Testis (tissue), 2 donors: ENCODE measurements around the gene PPP1CB.
A peak's percentile ranks its signal among the peaks of the same experiment; 100 is the strongest.

Experiments used
- CTCF ChIP-seq, 3 experiments: fragments of 450-650 bp in 2 of 3; fragments of 200-600 bp in 1 of 3; sonication (generic) in 1 of 3; IDR thresholded peaks; one replicate each; pipeline ENCODE4 v1.5.1; 2016 to 2019; ENCODE audit warnings: antibody characterized with exemption in 3 of 3, mild to moderate bottlenecking in 2 of 3, moderate library complexity in 1 of 3
- POLR2A ChIP-seq: fragments of 450-650 bp; IDR thresholded peaks from one replicate; pipeline ENCODE4 v1.6.1; 2017; ENCODE audit warnings: antibody characterized with exemption, mild to moderate bottlenecking, moderate library complexity

- TF ChIP-seq CTCF (IDR thresholded peaks at IDR 0.05) (peak; percentile 58 to 71 (median 70)), POLR2A (no peak)
Measured at GRCh38 chr2:28821295-28821958, 69.8 kb downstream of the PPP1CB start.
